Measurements from ENCODE around the gene THBS2. TPM values are rescaled to one million over a fixed set of nuclear protein-coding genes. Genes with fewer than 3 reads are reported as not detected.

THBS2 gene
- total RNA-seq, 1 donor from 2014 or later: 4.2 TPM

- peaks cover 4% of the 10 kb centered on the region for H3K4me1 Mint-ChIP-seq (ENCODE audit: unreplicated experiment)
- no peak overlapping the region for H3K4me3 Mint-ChIP-seq
- H3K27ac Mint-ChIP-seq: no peak overlapping the region
- H3K9me3 Mint-ChIP-seq: no peaks in the 10 kb centered on the region
- DNase-seq (ENCODE audit: extremely low spot score, unreplicated experiment): no peak
- no peak for TF ChIP-seq CTCF (conservative IDR thresholded peaks at IDR 0.05)
- H3K27me3 Mint-ChIP-seq: peaks cover 9% of the 10 kb centered on the region
- H3K36me3 Mint-ChIP-seq: no peaks in the 10 kb centered on the region
Observed at GRCh38 chr6:169190144-169190584, 63.5 kb downstream of the THBS2 start.

DNA sequence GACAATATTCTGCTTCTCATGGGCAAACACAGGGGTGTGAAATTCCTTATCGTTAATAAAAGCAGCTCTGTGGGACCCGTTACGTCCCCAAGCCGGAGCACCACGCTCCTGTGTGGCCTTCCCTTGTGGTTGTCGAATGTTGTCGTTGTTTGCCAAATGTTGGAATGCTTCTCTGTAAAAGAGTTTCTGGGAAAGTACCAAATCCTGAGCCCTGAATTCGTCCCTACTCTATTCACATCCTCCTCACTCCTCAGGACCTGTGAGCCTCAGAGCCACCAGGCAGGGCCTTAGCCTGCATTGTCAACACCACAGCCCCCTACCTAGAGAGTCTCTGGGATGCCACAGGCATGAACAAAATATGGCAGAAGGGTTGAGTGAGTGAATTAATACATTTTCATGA, 64.0 kb downstream of the THBS2 start:
- Mint-ChIP-seq H3K27ac (no peak overlapping the region), H3K4me3 (no peak overlapping the region), H3K4me1 (ENCODE audit: unreplicated experiment) (peaks cover 4% of the 10 kb centered on the region), H3K27me3 (peaks cover 9% of the 10 kb centered on the region), H3K9me3 (no peaks in the 10 kb centered on the region), H3K36me3 (no peaks in the 10 kb centered on the region)
- no peak for TF ChIP-seq CTCF (conservative IDR thresholded peaks at IDR 0.05)
- no peak for DNase-seq (ENCODE audit: extremely low spot score, unreplicated experiment)

GRCh38 chr6:169189182-169189581, 64.5 kb downstream of the THBS2 start:
- DNase-seq (ENCODE audit: extremely low spot score, unreplicated experiment): no peak
- H3K4me3 Mint-ChIP-seq: no peak overlapping the region
- H3K36me3 Mint-ChIP-seq: no peaks in the 10 kb centered on the region
- no peak overlapping the region for H3K27ac Mint-ChIP-seq
- no peaks in the 10 kb centered on the region for H3K9me3 Mint-ChIP-seq
- H3K27me3 Mint-ChIP-seq: peaks cover 9% of the 10 kb centered on the region
- H3K4me1 Mint-ChIP-seq (ENCODE audit: unreplicated experiment): peaks cover 4% of the 10 kb centered on the region
- TF ChIP-seq CTCF (conservative IDR thresholded peaks at IDR 0.05): no peak

DNA sequence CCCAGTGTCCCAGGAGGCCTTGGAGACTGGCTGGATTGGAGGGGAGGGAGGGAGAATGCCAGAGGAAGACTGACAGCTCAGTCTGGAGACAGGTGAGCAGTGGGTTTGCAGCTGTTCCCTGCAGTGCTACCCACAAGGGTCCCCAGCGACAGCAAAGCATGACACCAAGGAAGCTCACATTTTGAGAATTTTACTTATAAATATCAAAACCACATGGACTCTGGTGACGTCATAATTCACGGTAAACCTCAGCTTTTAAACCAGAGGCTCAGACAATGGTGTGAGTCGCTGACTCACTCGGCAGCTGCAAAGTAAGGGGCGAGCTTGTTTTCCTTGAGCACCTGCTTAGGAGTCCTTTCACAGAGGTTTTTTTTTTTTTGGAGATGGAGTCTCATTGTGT, 65.2 kb downstream of the THBS2 start:
- DNase-seq (ENCODE audit: extremely low spot score, unreplicated experiment): no peak
- no peak overlapping the region for H3K27ac Mint-ChIP-seq
- H3K36me3 Mint-ChIP-seq: no peaks in the 10 kb centered on the region
- no peaks in the 10 kb centered on the region for H3K9me3 Mint-ChIP-seq
- H3K27me3 Mint-ChIP-seq: peaks cover 5% of the 10 kb centered on the region
- H3K4me3 Mint-ChIP-seq: no peak overlapping the region
- peaks cover 4% of the 10 kb centered on the region for H3K4me1 Mint-ChIP-seq (ENCODE audit: unreplicated experiment)
- TF ChIP-seq CTCF (conservative IDR thresholded peaks at IDR 0.05): no peak

- peaks cover 1% of the 10 kb centered on the region for H3K27me3 Mint-ChIP-seq
- DNase-seq (ENCODE audit: extremely low spot score, unreplicated experiment): no peak
- no peaks in the 10 kb centered on the region for H3K9me3 Mint-ChIP-seq
- no peak overlapping the region for H3K4me3 Mint-ChIP-seq
- no peak overlapping the region for H3K27ac Mint-ChIP-seq
- no peak for TF ChIP-seq CTCF (conservative IDR thresholded peaks at IDR 0.05)
- H3K36me3 Mint-ChIP-seq: no peaks in the 10 kb centered on the region
- H3K4me1 Mint-ChIP-seq (ENCODE audit: unreplicated experiment): peaks cover 4% of the 10 kb centered on the region
Observed at GRCh38 chr6:169188051-169188470, 65.6 kb downstream of the THBS2 start.

All from type B pancreatic cell (in vitro differentiated cells).